Measurements from ENCODE around the gene SPON1.

DNA sequence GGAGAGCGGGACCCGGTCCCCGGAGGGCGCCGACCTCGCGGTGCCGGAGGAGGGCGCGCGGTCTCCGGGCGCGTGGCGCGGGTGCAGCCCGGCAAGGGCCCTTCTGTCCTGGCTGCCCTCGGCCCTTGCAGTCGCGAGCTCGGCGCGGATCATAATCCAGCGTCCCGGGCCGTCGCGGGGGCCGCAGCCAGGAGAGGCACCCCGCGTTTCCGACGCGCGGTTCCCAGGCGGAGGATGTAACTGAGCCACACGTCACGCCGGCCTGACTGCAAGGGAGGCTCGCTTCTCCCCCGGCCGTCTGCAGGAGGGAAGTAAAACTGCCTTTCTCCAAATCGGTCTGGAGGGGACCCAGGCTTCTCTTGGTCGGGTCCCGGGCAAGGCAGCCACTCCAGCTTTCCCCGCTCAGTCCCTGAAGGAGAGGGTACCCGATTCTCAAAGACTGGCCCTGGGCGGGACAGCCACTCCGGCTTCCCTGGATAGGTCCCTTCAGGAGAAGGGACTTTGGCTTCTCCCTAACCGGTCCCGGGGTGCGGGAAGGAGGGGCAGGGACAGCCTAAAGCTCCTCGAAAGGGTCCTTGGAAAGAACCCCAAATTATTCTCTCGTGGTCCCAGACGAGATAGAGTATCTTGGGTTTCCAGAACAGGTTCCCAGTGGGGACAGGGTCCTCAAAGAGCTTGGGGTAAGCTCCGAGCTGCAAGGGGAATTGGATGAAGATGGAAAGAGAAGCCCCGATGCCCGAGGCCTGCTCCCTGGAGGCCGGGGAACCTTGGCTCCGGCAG is 836 bp downstream of the SPON1 start:
- TF ChIP-seq, protein P1, sequence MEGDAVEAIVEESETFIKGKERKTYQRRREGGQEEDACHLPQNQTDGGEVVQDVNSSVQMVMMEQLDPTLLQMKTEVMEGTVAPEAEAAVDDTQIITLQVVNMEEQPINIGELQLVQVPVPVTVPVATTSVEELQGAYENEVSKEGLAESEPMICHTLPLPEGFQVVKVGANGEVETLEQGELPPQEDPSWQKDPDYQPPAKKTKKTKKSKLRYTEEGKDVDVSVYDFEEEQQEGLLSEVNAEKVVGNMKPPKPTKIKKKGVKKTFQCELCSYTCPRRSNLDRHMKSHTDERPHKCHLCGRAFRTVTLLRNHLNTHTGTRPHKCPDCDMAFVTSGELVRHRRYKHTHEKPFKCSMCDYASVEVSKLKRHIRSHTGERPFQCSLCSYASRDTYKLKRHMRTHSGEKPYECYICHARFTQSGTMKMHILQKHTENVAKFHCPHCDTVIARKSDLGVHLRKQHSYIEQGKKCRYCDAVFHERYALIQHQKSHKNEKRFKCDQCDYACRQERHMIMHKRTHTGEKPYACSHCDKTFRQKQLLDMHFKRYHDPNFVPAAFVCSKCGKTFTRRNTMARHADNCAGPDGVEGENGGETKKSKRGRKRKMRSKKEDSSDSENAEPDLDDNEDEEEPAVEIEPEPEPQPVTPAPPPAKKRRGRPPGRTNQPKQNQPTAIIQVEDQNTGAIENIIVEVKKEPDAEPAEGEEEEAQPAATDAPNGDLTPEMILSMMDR (IDR thresholded peaks at IDR 0.05) = no peak
- no peak for TF ChIP-seq RAD21 (conservative IDR thresholded peaks at IDR 0.05 in 1 of 2, IDR thresholded peaks at IDR 0.05 in 1 of 2)
- TF ChIP-seq, protein P2, sequence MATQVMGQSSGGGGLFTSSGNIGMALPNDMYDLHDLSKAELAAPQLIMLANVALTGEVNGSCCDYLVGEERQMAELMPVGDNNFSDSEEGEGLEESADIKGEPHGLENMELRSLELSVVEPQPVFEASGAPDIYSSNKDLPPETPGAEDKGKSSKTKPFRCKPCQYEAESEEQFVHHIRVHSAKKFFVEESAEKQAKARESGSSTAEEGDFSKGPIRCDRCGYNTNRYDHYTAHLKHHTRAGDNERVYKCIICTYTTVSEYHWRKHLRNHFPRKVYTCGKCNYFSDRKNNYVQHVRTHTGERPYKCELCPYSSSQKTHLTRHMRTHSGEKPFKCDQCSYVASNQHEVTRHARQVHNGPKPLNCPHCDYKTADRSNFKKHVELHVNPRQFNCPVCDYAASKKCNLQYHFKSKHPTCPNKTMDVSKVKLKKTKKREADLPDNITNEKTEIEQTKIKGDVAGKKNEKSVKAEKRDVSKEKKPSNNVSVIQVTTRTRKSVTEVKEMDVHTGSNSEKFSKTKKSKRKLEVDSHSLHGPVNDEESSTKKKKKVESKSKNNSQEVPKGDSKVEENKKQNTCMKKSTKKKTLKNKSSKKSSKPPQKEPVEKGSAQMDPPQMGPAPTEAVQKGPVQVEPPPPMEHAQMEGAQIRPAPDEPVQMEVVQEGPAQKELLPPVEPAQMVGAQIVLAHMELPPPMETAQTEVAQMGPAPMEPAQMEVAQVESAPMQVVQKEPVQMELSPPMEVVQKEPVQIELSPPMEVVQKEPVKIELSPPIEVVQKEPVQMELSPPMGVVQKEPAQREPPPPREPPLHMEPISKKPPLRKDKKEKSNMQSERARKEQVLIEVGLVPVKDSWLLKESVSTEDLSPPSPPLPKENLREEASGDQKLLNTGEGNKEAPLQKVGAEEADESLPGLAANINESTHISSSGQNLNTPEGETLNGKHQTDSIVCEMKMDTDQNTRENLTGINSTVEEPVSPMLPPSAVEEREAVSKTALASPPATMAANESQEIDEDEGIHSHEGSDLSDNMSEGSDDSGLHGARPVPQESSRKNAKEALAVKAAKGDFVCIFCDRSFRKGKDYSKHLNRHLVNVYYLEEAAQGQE (IDR thresholded peaks at IDR 0.05) = no peak
- TF ChIP-seq, protein P3, sequence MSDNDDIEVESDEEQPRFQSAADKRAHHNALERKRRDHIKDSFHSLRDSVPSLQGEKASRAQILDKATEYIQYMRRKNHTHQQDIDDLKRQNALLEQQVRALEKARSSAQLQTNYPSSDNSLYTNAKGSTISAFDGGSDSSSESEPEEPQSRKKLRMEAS (IDR thresholded peaks at IDR 0.05) = no peak
- no peak for TF ChIP-seq MAFK (IDR thresholded peaks at IDR 0.05; ENCODE audit: partially characterized antibody)
- no peak for TF ChIP-seq NFE2L2 (conservative IDR thresholded peaks at IDR 0.05; ENCODE audit: low read length)
- TF ChIP-seq, protein P4, sequence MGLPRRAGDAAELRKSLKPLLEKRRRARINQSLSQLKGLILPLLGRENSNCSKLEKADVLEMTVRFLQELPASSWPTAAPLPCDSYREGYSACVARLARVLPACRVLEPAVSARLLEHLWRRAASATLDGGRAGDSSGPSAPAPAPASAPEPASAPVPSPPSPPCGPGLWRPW (IDR thresholded peaks at IDR 0.05) = no peak
- TF ChIP-seq RNF2 (IDR thresholded peaks at IDR 0.05; ENCODE audit: borderline replicate concordance, low read depth) = no peak
- TF ChIP-seq, protein P5, sequence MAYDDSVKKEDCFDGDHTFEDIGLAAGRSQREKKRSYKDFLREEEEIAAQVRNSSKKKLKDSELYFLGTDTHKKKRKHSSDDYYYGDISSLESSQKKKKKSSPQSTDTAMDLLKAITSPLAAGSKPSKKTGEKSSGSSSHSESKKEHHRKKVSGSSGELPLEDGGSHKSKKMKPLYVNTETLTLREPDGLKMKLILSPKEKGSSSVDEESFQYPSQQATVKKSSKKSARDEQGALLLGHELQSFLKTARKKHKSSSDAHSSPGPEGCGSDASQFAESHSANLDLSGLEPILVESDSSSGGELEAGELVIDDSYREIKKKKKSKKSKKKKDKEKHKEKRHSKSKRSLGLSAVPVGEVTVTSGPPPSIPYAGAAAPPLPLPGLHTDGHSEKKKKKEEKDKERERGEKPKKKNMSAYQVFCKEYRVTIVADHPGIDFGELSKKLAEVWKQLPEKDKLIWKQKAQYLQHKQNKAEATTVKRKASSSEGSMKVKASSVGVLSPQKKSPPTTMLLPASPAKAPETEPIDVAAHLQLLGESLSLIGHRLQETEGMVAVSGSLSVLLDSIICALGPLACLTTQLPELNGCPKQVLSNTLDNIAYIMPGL (CRISPR knock-in tag; IDR thresholded peaks at IDR 0.05; ENCODE audit: borderline replicate concordance) = no peak
- no peak for TF ChIP-seq KDM1A (IDR thresholded peaks at IDR 0.05; ENCODE audit: low read depth)
- TF ChIP-seq POLR2A (IDR thresholded peaks at IDR 0.05; ENCODE audit: low read length) = no peak
- TF ChIP-seq POLR2AphosphoS2 (conservative IDR thresholded peaks at IDR 0.05; ENCODE audit: low read length) = no peak
- no peak for TF ChIP-seq RFX5 (IDR thresholded peaks at IDR 0.05)

Data from A549 (cell line).